ENCODE data around the gene CREB5.

DNA sequence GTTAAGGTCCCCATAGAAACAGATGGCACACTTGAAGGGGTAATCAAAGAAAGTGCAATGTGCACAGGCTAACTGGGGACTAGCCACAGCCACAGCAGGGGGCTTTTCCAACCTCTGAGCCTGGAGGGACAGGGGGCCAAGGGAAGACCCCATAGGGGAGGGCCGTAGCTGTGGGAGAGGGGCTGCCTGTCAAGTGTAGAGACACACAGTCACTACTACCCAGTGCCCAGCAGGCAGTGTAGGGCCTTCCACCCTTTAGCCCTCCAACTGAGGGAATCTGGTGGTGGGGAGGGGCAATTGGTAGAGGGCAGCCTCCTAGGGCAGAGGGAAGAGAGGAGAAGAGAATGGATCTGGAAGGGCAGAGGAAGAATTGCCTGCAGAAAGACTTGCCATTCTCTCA is 54.6 kb downstream of the CREB5 start:
- TF ChIP-seq, protein P1, sequence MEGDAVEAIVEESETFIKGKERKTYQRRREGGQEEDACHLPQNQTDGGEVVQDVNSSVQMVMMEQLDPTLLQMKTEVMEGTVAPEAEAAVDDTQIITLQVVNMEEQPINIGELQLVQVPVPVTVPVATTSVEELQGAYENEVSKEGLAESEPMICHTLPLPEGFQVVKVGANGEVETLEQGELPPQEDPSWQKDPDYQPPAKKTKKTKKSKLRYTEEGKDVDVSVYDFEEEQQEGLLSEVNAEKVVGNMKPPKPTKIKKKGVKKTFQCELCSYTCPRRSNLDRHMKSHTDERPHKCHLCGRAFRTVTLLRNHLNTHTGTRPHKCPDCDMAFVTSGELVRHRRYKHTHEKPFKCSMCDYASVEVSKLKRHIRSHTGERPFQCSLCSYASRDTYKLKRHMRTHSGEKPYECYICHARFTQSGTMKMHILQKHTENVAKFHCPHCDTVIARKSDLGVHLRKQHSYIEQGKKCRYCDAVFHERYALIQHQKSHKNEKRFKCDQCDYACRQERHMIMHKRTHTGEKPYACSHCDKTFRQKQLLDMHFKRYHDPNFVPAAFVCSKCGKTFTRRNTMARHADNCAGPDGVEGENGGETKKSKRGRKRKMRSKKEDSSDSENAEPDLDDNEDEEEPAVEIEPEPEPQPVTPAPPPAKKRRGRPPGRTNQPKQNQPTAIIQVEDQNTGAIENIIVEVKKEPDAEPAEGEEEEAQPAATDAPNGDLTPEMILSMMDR (IDR thresholded peaks at IDR 0.05 in 4 of 5, conservative IDR thresholded peaks at IDR 0.05 in 1 of 5), result no peak
- TF ChIP-seq POLR2A (IDR thresholded peaks at IDR 0.05), result no peak

All from gastrocnemius medialis (tissue), 4 donors.